ENCODE measurements around the gene OSBP2. TPM values are rescaled to one million over a fixed set of nuclear protein-coding genes. Genes with fewer than 3 reads are reported as not detected.
A peak's percentile ranks its signal among the peaks of the same experiment; 100 is the strongest.

OSBP2 gene
- total RNA-seq, 1 donor from 2014 or later = 2.4 TPM

- H3K4me1 Mint-ChIP-seq (ENCODE audit: low read depth) = peaks cover 7% of the 10 kb centered on the region
- no peak overlapping the region for H3K27ac Mint-ChIP-seq (ENCODE audit: unreplicated experiment)
- no peaks in the 10 kb centered on the region for H3K36me3 Mint-ChIP-seq (ENCODE audit: low read depth)
- H3K27me3 Mint-ChIP-seq (ENCODE audit: low read depth) = peaks cover 5% of the 10 kb centered on the region
- DNase-seq (ENCODE audit: low spot score) = no peak
- TF ChIP-seq, protein P1, sequence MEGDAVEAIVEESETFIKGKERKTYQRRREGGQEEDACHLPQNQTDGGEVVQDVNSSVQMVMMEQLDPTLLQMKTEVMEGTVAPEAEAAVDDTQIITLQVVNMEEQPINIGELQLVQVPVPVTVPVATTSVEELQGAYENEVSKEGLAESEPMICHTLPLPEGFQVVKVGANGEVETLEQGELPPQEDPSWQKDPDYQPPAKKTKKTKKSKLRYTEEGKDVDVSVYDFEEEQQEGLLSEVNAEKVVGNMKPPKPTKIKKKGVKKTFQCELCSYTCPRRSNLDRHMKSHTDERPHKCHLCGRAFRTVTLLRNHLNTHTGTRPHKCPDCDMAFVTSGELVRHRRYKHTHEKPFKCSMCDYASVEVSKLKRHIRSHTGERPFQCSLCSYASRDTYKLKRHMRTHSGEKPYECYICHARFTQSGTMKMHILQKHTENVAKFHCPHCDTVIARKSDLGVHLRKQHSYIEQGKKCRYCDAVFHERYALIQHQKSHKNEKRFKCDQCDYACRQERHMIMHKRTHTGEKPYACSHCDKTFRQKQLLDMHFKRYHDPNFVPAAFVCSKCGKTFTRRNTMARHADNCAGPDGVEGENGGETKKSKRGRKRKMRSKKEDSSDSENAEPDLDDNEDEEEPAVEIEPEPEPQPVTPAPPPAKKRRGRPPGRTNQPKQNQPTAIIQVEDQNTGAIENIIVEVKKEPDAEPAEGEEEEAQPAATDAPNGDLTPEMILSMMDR (IDR thresholded peaks at IDR 0.05) = no peak
- H3K4me3 Mint-ChIP-seq (ENCODE audit: unreplicated experiment) = no peak overlapping the region
- H3K9me3 Mint-ChIP-seq (ENCODE audit: low read depth) = no peaks in the 10 kb centered on the region
Observed at GRCh38 chr22:30810105-30810504, 115.4 kb downstream of the OSBP2 start.

DNA sequence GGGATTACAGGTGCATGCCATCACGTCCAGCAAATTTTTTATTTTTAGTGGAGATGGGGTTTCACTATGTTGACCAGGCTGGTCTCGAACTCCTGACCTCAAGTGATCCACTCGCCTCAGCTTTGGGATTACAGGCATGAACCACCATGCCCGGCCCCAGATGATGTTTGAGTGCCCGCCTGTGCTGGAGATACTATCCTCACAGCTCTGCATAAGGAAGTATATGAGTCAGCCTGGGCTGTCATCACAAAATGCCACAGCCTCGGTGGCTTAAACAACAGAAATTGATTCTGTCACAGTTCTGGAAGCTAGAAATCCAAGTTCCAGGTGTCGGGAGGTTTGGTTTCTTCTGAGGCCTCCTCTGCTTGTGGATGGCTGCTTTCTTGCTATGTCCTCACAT, 119.3 kb downstream of the OSBP2 start:
- no peak overlapping the region for H3K4me3 Mint-ChIP-seq (ENCODE audit: unreplicated experiment)
- peaks cover 5% of the 10 kb centered on the region for H3K27me3 Mint-ChIP-seq (ENCODE audit: low read depth)
- TF ChIP-seq, protein P1 (IDR thresholded peaks at IDR 0.05) = no peak
- no peak overlapping the region for H3K27ac Mint-ChIP-seq (ENCODE audit: unreplicated experiment)
- no peaks in the 10 kb centered on the region for H3K36me3 Mint-ChIP-seq (ENCODE audit: low read depth)
- H3K9me3 Mint-ChIP-seq (ENCODE audit: low read depth) = no peaks in the 10 kb centered on the region
- H3K4me1 Mint-ChIP-seq (ENCODE audit: low read depth) = no peaks in the 10 kb centered on the region
- DNase-seq (ENCODE audit: low spot score) = no peak

DNA sequence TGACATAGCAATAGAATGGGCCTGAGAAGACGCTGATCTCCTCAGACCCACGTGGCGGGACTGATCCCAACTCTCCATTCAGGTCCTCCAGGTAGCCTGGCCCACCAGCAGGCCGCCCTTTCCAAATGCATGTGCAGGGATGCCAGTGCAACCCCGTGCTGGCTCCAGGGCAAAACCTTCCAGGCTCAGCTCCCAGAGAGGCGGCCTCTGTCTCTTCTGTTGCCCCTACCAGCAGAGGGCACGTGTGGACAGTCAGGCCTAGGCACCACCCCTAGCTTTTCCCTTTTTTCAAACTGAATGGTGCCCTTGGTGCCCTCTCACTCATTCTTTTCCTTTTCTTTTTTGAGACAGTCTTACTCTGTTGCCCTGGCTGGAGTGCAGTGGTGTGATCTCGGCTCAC, 121.7 kb downstream of the OSBP2 start:
- Mint-ChIP-seq H3K9me3 (ENCODE audit: low read depth) (no peaks in the 10 kb centered on the region), H3K4me3 (ENCODE audit: unreplicated experiment) (no peak overlapping the region), H3K36me3 (ENCODE audit: low read depth) (peaks cover 3% of the 10 kb centered on the region), H3K27ac (ENCODE audit: unreplicated experiment) (no peak overlapping the region), H3K27me3 (ENCODE audit: low read depth) (peaks cover 12% of the 10 kb centered on the region), H3K4me1 (ENCODE audit: low read depth) (peaks cover 3% of the 10 kb centered on the region)
- TF ChIP-seq, protein P1 (IDR thresholded peaks at IDR 0.05) = no peak
- DNase-seq (ENCODE audit: low spot score) = no peak

DNA sequence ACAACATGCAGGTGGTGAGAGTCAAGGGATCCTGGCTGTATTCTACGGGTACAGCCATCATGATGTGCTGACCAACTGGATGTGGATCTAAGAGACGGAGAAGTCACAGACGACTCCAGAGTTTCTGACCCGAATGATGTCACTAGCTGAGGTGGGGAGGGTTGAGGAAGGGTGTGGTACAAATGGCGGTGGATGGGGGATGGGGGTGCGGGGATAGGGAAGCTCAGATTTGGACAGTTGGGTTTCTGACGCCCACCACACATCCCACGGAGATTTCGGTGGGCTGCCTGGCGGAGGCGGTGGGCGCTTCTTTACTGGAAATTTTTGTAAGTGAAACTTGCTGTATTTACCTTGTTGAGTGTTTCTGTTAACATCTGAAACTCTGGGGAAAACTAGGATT, 126.7 kb downstream of the OSBP2 start:
- TF ChIP-seq, protein P1 (IDR thresholded peaks at IDR 0.05) = no peak
- Mint-ChIP-seq H3K36me3 (ENCODE audit: low read depth) (peaks cover 3% of the 10 kb centered on the region), H3K4me3 (ENCODE audit: unreplicated experiment) (peak overlapping the region; percentile 65), H3K9me3 (ENCODE audit: low read depth) (no peaks in the 10 kb centered on the region), H3K4me1 (ENCODE audit: low read depth) (peaks cover 5% of the 10 kb centered on the region), H3K27me3 (ENCODE audit: low read depth) (peaks cover 34% of the 10 kb centered on the region), H3K27ac (ENCODE audit: unreplicated experiment) (no peak overlapping the region)
- no peak for DNase-seq (ENCODE audit: low spot score)

DNA sequence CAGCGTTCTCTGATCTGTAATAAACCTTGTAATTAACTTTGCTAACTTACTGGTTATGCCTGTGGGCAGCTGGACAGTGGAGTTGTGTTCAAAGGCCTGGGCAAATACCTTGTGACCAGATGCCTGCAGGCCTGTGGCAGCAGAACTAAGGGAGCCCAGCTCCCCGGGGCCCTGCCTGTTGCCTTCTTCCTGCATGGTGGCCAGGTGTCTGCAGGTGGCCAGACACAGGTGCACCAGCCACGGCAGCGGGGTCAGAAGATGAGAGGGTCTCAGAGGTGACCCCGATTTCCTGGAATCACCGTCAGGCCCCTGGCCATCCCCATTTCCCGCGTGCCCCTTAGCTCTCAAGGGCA, 127.2 kb downstream of the OSBP2 start:
- H3K4me3 Mint-ChIP-seq (ENCODE audit: unreplicated experiment) = peak overlapping the region; percentile 65
- H3K27ac Mint-ChIP-seq (ENCODE audit: unreplicated experiment) = no peak overlapping the region
- H3K9me3 Mint-ChIP-seq (ENCODE audit: low read depth) = no peaks in the 10 kb centered on the region
- no peak for DNase-seq (ENCODE audit: low spot score)
- peaks cover 3% of the 10 kb centered on the region for H3K36me3 Mint-ChIP-seq (ENCODE audit: low read depth)
- H3K27me3 Mint-ChIP-seq (ENCODE audit: low read depth) = peaks cover 34% of the 10 kb centered on the region
- TF ChIP-seq, protein P1 (IDR thresholded peaks at IDR 0.05) = no peak
- peaks cover 5% of the 10 kb centered on the region for H3K4me1 Mint-ChIP-seq (ENCODE audit: low read depth)
